Measurements from ENCODE around the gene ABI3. TPM values are rescaled to one million over a fixed set of nuclear protein-coding genes. Genes with fewer than 3 reads are reported as not detected.

Gene ABI3
- total RNA-seq, 1 experiment from 2014 or later, result not detected

DNA sequence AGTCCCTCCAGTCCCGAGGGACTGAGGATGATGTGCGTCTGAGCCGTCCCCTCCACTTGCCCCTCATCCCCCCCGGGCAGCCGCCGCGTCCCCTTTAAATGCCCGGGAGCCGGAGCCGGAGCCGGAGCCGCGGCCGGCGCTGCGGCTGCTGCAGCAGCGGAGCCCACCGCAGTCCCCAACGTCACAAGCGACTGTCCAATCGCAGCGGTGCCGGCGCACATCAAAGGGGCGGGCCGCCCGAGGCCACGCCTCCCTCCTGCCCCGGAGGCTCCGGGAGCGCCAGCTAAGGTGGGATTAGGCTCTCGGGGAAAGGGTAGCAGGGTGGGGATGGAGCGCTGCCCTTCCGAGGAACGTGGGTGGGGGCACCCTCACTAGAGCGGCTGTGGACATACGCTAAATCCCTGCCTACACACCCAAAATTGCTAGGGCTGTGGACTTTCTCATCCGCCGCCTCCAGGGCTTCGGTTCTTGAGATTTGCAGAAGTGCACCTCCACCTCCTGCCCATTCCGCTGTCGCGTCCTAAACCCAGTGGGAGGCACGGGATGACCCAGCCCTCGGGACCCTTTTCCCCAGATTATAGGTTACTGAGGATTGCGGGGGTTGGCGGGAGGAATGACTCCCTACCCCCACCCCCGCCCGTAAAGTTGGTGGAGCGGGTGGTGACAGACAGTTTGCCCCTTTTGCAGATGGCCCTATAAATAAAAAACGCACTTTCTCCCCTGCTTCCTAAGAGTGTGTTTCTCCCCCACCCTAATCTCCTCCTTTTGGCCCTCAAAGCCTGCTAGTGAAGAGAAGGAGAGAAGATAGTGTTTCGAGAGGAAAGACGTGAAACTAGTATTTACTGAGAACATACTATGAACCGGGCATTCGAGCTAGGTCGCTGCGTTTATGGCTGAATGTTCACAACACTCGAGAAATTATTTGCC, 20.4 kb downstream of the ABI3 start, which contains the start of gene PHOSPHO1:
PHOSPHO1 (minus strand) TSS at position 152 of the 927 bp plus-strand sequence. CDS start 4,096 bp downstream, outside the sequence.
- peaks cover 70% of the 10 kb centered on the region for H3K27me3 Mint-ChIP-seq (ENCODE audit: unreplicated experiment)
- no peaks in the 10 kb centered on the region for H3K9me3 Mint-ChIP-seq (ENCODE audit: low read depth, unreplicated experiment)
- no peak within 1 kb of the TSS for H3K27ac Mint-ChIP-seq (ENCODE audit: unreplicated experiment)
- TF ChIP-seq, protein P1, sequence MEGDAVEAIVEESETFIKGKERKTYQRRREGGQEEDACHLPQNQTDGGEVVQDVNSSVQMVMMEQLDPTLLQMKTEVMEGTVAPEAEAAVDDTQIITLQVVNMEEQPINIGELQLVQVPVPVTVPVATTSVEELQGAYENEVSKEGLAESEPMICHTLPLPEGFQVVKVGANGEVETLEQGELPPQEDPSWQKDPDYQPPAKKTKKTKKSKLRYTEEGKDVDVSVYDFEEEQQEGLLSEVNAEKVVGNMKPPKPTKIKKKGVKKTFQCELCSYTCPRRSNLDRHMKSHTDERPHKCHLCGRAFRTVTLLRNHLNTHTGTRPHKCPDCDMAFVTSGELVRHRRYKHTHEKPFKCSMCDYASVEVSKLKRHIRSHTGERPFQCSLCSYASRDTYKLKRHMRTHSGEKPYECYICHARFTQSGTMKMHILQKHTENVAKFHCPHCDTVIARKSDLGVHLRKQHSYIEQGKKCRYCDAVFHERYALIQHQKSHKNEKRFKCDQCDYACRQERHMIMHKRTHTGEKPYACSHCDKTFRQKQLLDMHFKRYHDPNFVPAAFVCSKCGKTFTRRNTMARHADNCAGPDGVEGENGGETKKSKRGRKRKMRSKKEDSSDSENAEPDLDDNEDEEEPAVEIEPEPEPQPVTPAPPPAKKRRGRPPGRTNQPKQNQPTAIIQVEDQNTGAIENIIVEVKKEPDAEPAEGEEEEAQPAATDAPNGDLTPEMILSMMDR (IDR thresholded peaks at IDR 0.05; ENCODE audit: unreplicated experiment), result no peak
- DNase-seq, result peak; percentile 87
- H3K4me1 Mint-ChIP-seq (ENCODE audit: low read depth, unreplicated experiment), result no peaks in the 10 kb centered on the region
- no TSS peak for BruUV-seq (replicated peaks)
- peaks cover 19% of the 10 kb centered on the region for H3K36me3 Mint-ChIP-seq (ENCODE audit: insufficient read depth, unreplicated experiment)
- intact Hi-C loops (cut with micrococcal nuclease; ENCODE audit: unreplicated experiment), result no loop called here
- CTCF ChIA-PET, result interaction anchor here (0.5 kb wide), 1 partner anchor 254 kb away, joined by 4 read pairs; no protein-coding TSS in a partner anchor
- H3K4me3 Mint-ChIP-seq (ENCODE audit: low read depth, unreplicated experiment), result peak within 1 kb of the TSS; percentile 73

DNA sequence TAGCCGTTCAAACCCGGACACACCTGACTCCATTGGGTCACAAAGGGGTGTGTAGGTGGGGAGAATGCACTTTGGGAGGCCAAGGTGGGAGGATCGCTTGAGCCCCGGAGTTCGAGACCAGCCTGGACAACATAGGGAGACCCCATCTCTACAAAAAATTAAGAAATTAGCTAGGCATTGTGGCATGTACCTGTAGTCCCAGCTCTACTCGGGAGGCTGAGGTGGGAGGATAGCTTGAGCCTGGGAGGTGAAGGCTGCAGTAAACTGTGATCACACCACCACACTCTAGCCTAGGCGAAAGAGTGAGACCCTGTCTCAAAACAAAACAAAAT, 21.0 kb downstream of the ABI3 start:
- no peak overlapping the region for H3K27ac Mint-ChIP-seq (ENCODE audit: unreplicated experiment)
- DNase-seq, result no peak
- no peaks in the 10 kb centered on the region for H3K9me3 Mint-ChIP-seq (ENCODE audit: low read depth, unreplicated experiment)
- intact Hi-C loops (cut with micrococcal nuclease; ENCODE audit: unreplicated experiment), result no loop called here
- H3K36me3 Mint-ChIP-seq (ENCODE audit: insufficient read depth, unreplicated experiment), result peaks cover 19% of the 10 kb centered on the region
- peaks cover 70% of the 10 kb centered on the region for H3K27me3 Mint-ChIP-seq (ENCODE audit: unreplicated experiment)
- CTCF ChIA-PET, result no interaction called here
- H3K4me3 Mint-ChIP-seq (ENCODE audit: low read depth, unreplicated experiment), result peak overlapping the region; percentile 73
- H3K4me1 Mint-ChIP-seq (ENCODE audit: low read depth, unreplicated experiment), result no peaks in the 10 kb centered on the region
- TF ChIP-seq, protein P1 (IDR thresholded peaks at IDR 0.05; ENCODE audit: unreplicated experiment), result no peak
- BruUV-seq (replicated peaks), result no TSS peak

DNA sequence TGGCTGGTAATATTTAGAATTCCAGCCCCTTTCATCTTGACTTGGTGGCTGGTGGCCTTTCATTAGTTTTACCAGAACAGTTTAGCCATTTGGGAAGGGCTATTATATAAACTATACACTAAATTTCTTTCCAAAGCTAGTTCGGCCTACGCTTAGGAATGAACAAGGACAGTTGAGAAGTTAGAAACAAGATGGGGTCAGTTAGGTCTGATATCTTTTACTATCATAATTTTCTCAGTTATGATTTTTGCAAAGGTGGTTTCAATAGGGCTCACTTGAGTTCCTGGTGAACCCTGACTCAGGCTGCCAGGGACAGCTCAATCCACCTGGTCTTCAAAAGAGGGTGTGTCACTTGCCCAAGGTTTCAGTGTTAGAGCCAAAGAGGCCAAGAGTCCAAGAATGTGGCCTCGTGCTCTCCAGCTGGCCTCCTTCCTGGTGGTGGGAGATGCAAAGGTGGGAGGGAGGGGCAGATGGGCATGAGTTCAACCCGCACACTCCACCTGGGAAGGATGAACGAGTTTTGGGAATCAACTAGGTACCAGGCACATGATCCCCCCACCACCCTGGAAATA, 24.1 kb downstream of the ABI3 start:
- H3K9me3 Mint-ChIP-seq (ENCODE audit: low read depth, unreplicated experiment), result no peaks in the 10 kb centered on the region
- CTCF ChIA-PET, result interaction anchor here (0.6 kb wide), 1 partner anchor 25 kb away, joined by 9 read pairs; no protein-coding TSS in a partner anchor
- no peak for DNase-seq
- TF ChIP-seq, protein P1 (IDR thresholded peaks at IDR 0.05; ENCODE audit: unreplicated experiment), result no peak
- intact Hi-C loops (cut with micrococcal nuclease; ENCODE audit: unreplicated experiment), result loop anchor here (1.0 kb wide), 1 partner anchor 15 kb away; no protein-coding TSS in a partner anchor
- peaks cover 18% of the 10 kb centered on the region for H3K36me3 Mint-ChIP-seq (ENCODE audit: insufficient read depth, unreplicated experiment)
- H3K4me1 Mint-ChIP-seq (ENCODE audit: low read depth, unreplicated experiment), result no peaks in the 10 kb centered on the region
- no peak overlapping the region for H3K27ac Mint-ChIP-seq (ENCODE audit: unreplicated experiment)
- peaks cover 47% of the 10 kb centered on the region for H3K27me3 Mint-ChIP-seq (ENCODE audit: unreplicated experiment)
- BruUV-seq (replicated peaks), result no TSS peak
- no peak overlapping the region for H3K4me3 Mint-ChIP-seq (ENCODE audit: low read depth, unreplicated experiment)

DNA sequence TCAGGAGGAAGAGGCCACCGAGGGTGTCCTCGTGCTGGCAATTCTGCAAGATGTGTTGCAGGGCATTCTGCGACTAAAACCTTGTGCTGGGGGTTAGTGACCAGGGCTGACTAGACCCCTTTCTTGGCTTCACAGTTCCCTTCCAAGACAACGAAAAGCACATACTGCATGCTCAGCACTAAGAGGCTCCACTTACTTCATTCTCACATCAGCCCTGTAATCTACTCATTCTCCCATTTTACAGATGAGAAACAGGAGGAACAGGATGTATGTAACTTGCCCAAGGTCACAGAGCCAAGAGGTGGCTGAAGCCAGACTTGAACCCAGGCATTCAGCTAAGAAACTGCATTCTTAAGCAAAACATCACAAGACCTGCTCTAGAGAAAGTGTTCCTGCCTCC, 25.4 kb downstream of the ABI3 start:
- Mint-ChIP-seq H3K27me3 (ENCODE audit: unreplicated experiment) (peaks cover 34% of the 10 kb centered on the region), H3K9me3 (ENCODE audit: low read depth, unreplicated experiment) (no peaks in the 10 kb centered on the region), H3K36me3 (ENCODE audit: insufficient read depth, unreplicated experiment) (peaks cover 5% of the 10 kb centered on the region), H3K4me3 (ENCODE audit: low read depth, unreplicated experiment) (no peak overlapping the region), H3K27ac (ENCODE audit: unreplicated experiment) (no peak overlapping the region), H3K4me1 (ENCODE audit: low read depth, unreplicated experiment) (no peaks in the 10 kb centered on the region)
- no TSS peak for BruUV-seq (replicated peaks)
- CTCF ChIA-PET, result no interaction called here
- DNase-seq, result no peak
- intact Hi-C loops (cut with micrococcal nuclease; ENCODE audit: unreplicated experiment), result no loop called here
- TF ChIP-seq, protein P1 (IDR thresholded peaks at IDR 0.05; ENCODE audit: unreplicated experiment), result no peak
